Measurements from ENCODE around the gene PHKG2. TPM values are rescaled to one million over a fixed set of nuclear protein-coding genes. Genes with fewer than 3 reads are reported as not detected.
A peak's percentile ranks its signal among the peaks of the same experiment; 100 is the strongest.

The PHKG2 gene
- total RNA-seq, 4 donors from 2014 or later, result 22.4 to 25.8 (median 23.5) TPM

- TF ChIP-seq CTCF (IDR thresholded peaks at IDR 0.05) (no peak), POLR2A (IDR thresholded peaks at IDR 0.05; ENCODE audit: low read depth) (no peak), EP300 (IDR thresholded peaks at IDR 0.05) (no peak), POLR2AphosphoS5 (IDR thresholded peaks at IDR 0.05) (no peak)
- H3K4me3 ChIP-seq, result no peak overlapping the region
- 83% methylated on average over 27 of the region's 37 CpGs for WGBS
- peaks cover 52 to 71% (median 70%) of the 10 kb centered on the region in 4 donors for H3K36me3 ChIP-seq
- no peak for DNase-seq (ENCODE audit: extremely low spot score)
- intact Hi-C loops (cut with DNase I), result no loop called here
- H3K9me3 ChIP-seq, result no peaks in the 10 kb centered on the region
- peak overlapping the region; percentile 67 to 77 (median 70) for H3K27ac ChIP-seq (replicated peaks in 1 of 4)
- H3K4me1 ChIP-seq, result peaks cover 22 to 40% (median 29%) of the 10 kb centered on the region in 4 donors
- no peaks in the 10 kb centered on the region for H3K27me3 ChIP-seq
These were observed 9.0 kb upstream of the PHKG2 start for GRCh38 chr16:30738984-30739951.

- Histone ChIP-seq H3K27ac (replicated peaks in 1 of 4) (peak overlapping the region; percentile 67 to 77 (median 70)), H3K27me3 (no peaks in the 10 kb centered on the region), H3K36me3 (peaks cover 41 to 72% (median 64%) of the 10 kb centered on the region in 4 donors), H3K4me1 (peaks cover 22 to 40% (median 29%) of the 10 kb centered on the region in 4 donors), H3K4me3 (peak overlapping the region in 2 of 4 donors; percentile 20 to 30), H3K9me3 (no peaks in the 10 kb centered on the region)
- DNase-seq (ENCODE audit: extremely low spot score), result peak; percentile 95
- intact Hi-C loops (cut with DNase I), result no loop called here
- 47% methylated on average over 8 of the region's 8 CpGs for WGBS
- no peak for TF ChIP-seq POLR2A (IDR thresholded peaks at IDR 0.05; ENCODE audit: low read depth)
- peak; percentile 61 to 63 for TF ChIP-seq POLR2AphosphoS5 (IDR thresholded peaks at IDR 0.05)
These were observed 7.6 kb upstream of the PHKG2 start for GRCh38 chr16:30740364-30741251.

DNA sequence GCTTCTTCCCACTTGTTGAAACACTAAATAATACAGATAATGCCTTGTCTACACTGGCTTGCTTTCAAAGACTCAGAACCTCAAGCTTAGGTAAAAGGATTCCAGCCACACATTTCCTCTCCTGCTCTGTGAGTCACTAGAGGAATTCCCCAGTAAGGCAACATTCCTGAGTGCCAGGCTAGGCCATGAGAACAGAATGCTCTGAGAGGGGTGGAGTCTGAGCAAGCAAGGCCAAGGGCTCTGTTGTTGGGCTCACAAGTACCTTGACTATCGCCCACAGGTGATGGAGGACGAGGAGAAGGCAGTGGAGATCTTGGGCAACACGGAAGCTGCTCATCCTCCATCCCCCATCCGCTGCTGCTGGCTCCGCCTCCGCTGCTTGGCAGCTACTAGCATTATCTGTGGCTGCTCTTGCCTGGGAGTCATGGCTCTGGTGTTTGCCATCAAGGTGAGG, 6.7 kb upstream of the PHKG2 start:
- DNase-seq (ENCODE audit: extremely low spot score), result no peak
- 81% methylated on average over 6 of the region's 6 CpGs for WGBS
- H3K36me3 ChIP-seq, result peaks cover 32 to 64% (median 55%) of the 10 kb centered on the region in 4 donors
- H3K9me3 ChIP-seq, result no peaks in the 10 kb centered on the region
- no peak overlapping the region for H3K4me3 ChIP-seq
- H3K27me3 ChIP-seq, result no peaks in the 10 kb centered on the region
- TF ChIP-seq POLR2AphosphoS5 (IDR thresholded peaks at IDR 0.05) (peak in 1 of 2 donors; percentile 76), POLR2A (IDR thresholded peaks at IDR 0.05; ENCODE audit: low read depth) (no peak), EP300 (IDR thresholded peaks at IDR 0.05) (no peak), CTCF (IDR thresholded peaks at IDR 0.05) (no peak)
- H3K27ac ChIP-seq (replicated peaks in 1 of 4), result peak overlapping the region; percentile 67 to 77 (median 70)
- intact Hi-C loops (cut with DNase I), result no loop called here
- H3K4me1 ChIP-seq, result peaks cover 22 to 40% (median 29%) of the 10 kb centered on the region in 4 donors

- TF ChIP-seq POLR2A (IDR thresholded peaks at IDR 0.05; ENCODE audit: low read depth) (no peak), POLR2AphosphoS5 (IDR thresholded peaks at IDR 0.05) (no peak), CTCF (IDR thresholded peaks at IDR 0.05) (no peak)
- intact Hi-C loops (cut with DNase I), result no loop called here
- peak overlapping the region; percentile 56 to 65 (median 62) for H3K27ac ChIP-seq (replicated peaks in 1 of 4)
- H3K4me1 ChIP-seq, result peaks cover 27 to 47% (median 37%) of the 10 kb centered on the region in 4 donors
- DNase-seq (ENCODE audit: extremely low spot score), result no peak
- H3K4me3 ChIP-seq, result no peak overlapping the region
- H3K36me3 ChIP-seq, result peaks cover 10 to 42% (median 33%) of the 10 kb centered on the region in 4 donors
- WGBS, result 95% methylated on average over 7 of the region's 11 CpGs
- H3K27me3 ChIP-seq, result no peaks in the 10 kb centered on the region
- no peaks in the 10 kb centered on the region for H3K9me3 ChIP-seq
These were observed 4.5 kb upstream of the PHKG2 start for GRCh38 chr16:30743716-30744115.

Data from esophagus muscularis mucosa (tissue), 4 donors.